Cardiac muscle cell (in vitro differentiated cells and primary cell): ENCODE results near the gene CHST9. TPM values are rescaled to one million over a fixed set of nuclear protein-coding genes. Genes with fewer than 3 reads are reported as not detected.

Experiments
- DNase-seq, 2 donors: peaks; one replicate each; pipeline versions ENCODE4 v3.0.0 to v3.0.0-alpha.2; 2010 to 2017; ENCODE audit warnings: low read depth in 1 of 2, low spot score in 1 of 2
- H3K27ac ChIP-seq: fragments of 200-600 bp; sonication (generic); 2 replicates; pipeline ENCODE4 v1.5.1; 2016
- H3K27me3 ChIP-seq: fragments of 200-600 bp; sonication (generic); 2 replicates; pipeline ENCODE4 v1.6.0; 2016; ENCODE audit warnings: control low read depth
- H3K36me3 ChIP-seq: fragments of 200-600 bp; sonication (generic); 2 replicates; pipeline ENCODE4 v1.5.1; 2016; ENCODE audit warnings: control low read depth
- H3K4me1 ChIP-seq: fragments of 200-600 bp; sonication (generic); 2 replicates; pipeline ENCODE4 v1.8.1; 2017; ENCODE audit warnings: low read depth, mild to moderate bottlenecking, mixed run types
- H3K4me3 ChIP-seq: fragments of 200-600 bp; sonication (generic); 2 replicates; pipeline ENCODE4 v1.5.1; 2016; ENCODE audit warnings: mild to moderate bottlenecking
- H3K9me3 ChIP-seq: fragments of 200-600 bp; sonication (generic); 2 replicates; pipeline ENCODE4 v1.5.1; 2017; ENCODE audit warnings: low read depth, mild to moderate bottlenecking, control low read depth
- CTCF ChIP-seq: IDR thresholded peaks from 2 replicates; pipeline ENCODE4 v1.5.1; 2012; ENCODE audit warnings: low read depth, mild to moderate bottlenecking, low read length
- polyA plus RNA-seq: library from polyadenylated mRNA; unstranded; fragments of >200 nt; fragmentation: Nextera tagmentation; extraction: Ambion mirVana; gene quantifications from 2 replicates; pipeline ENCODE4 v1.2.1, GENCODE V29; 2016
- total RNA-seq: library from RNA; depleted of rRNA; stranded (reverse); fragments of >200 nt; gene quantifications from 2 replicates; pipeline ENCODE4 v1.2.3, GENCODE V29; 2016

The CHST9 gene
- total and polyA plus RNA-seq, 2 experiments from 2014 or later = 0.36 TPM; not detected in 1

GRCh38 chr18:26893996-26894395 is 291.1 kb downstream of the CHST9 start:
- no peak for TF ChIP-seq CTCF
- Histone ChIP-seq H3K4me1 (no peaks in the 10 kb centered on the region), H3K27ac (no peak overlapping the region), H3K36me3 (no peaks in the 10 kb centered on the region), H3K9me3 (no peaks in the 10 kb centered on the region), H3K27me3 (peaks cover under 1% of the 10 kb centered on the region), H3K4me3 (no peak overlapping the region)
- no peak for DNase-seq

GRCh38 chr18:26888259-26888658 is 296.8 kb downstream of the CHST9 start:
- H3K27ac ChIP-seq = no peak overlapping the region
- no peaks in the 10 kb centered on the region for H3K4me1 ChIP-seq
- H3K27me3 ChIP-seq = peaks cover 41% of the 10 kb centered on the region
- no peaks in the 10 kb centered on the region for H3K9me3 ChIP-seq
- TF ChIP-seq CTCF = no peak
- no peak overlapping the region for H3K4me3 ChIP-seq
- no peak for DNase-seq
- no peaks in the 10 kb centered on the region for H3K36me3 ChIP-seq

GRCh38 chr18:26875040-26875654 is 310.0 kb downstream of the CHST9 start:
- Histone ChIP-seq H3K9me3 (no peaks in the 10 kb centered on the region), H3K4me3 (no peak overlapping the region), H3K27ac (no peak overlapping the region), H3K27me3 (no peaks in the 10 kb centered on the region), H3K36me3 (no peaks in the 10 kb centered on the region), H3K4me1 (no peaks in the 10 kb centered on the region)
- TF ChIP-seq CTCF = no peak
- DNase-seq = no peak

- Histone ChIP-seq H3K27me3 (no peaks in the 10 kb centered on the region), H3K9me3 (no peaks in the 10 kb centered on the region), H3K36me3 (no peaks in the 10 kb centered on the region), H3K27ac (no peak overlapping the region), H3K4me1 (no peaks in the 10 kb centered on the region), H3K4me3 (no peak overlapping the region)
- no peak for TF ChIP-seq CTCF
- DNase-seq = no peak
These were observed 310.8 kb downstream of the CHST9 start for GRCh38 chr18:26874283-26874682.

- H3K36me3 ChIP-seq = no peaks in the 10 kb centered on the region
- H3K4me1 ChIP-seq = peaks cover 9% of the 10 kb centered on the region
- TF ChIP-seq CTCF = no peak
- H3K27ac ChIP-seq = no peak overlapping the region
- H3K4me3 ChIP-seq = no peak overlapping the region
- DNase-seq = no peak
- H3K9me3 ChIP-seq = no peaks in the 10 kb centered on the region
- H3K27me3 ChIP-seq = peaks cover 6% of the 10 kb centered on the region
These were observed 315.5 kb downstream of the CHST9 start for GRCh38 chr18:26869640-26870039.
